Endothelial cell (in vitro differentiated cells): ENCODE measurements around the gene AFDN. TPM values are rescaled to one million over a fixed set of nuclear protein-coding genes. Genes with fewer than 3 reads are reported as not detected.

Experiments
- DNase-seq: peaks from one replicate; pipeline ENCODE4 v3.0.0; 2021; ENCODE audit warnings: low spot score
- H3K27ac Mint-ChIP-seq: one replicate; pipeline ENCODE4 v1.8.0; 2021; ENCODE audit warnings: mixed read lengths, inconsistent platforms; ENCODE audit not compliant: unreplicated experiment
- H3K27me3 Mint-ChIP-seq: one replicate; pipeline ENCODE4 v1.8.0; 2021; ENCODE audit warnings: mild to moderate bottlenecking, moderate library complexity, mixed read lengths, inconsistent platforms; ENCODE audit not compliant: unreplicated experiment
- H3K36me3 Mint-ChIP-seq: one replicate; pipeline ENCODE4 v1.8.0; 2021; ENCODE audit warnings: mild to moderate bottlenecking, low read depth, mixed read lengths, inconsistent platforms; ENCODE audit not compliant: unreplicated experiment
- H3K4me1 Mint-ChIP-seq: one replicate; pipeline ENCODE4 v1.8.0; 2021; ENCODE audit warnings: mild to moderate bottlenecking, mixed read lengths, inconsistent platforms; ENCODE audit not compliant: unreplicated experiment
- H3K4me3 Mint-ChIP-seq: one replicate; pipeline ENCODE4 v1.8.0; 2021; ENCODE audit warnings: mild to moderate bottlenecking, mixed read lengths, inconsistent platforms; ENCODE audit not compliant: unreplicated experiment
- H3K9me3 Mint-ChIP-seq: one replicate; pipeline ENCODE4 v1.8.0; 2021; ENCODE audit warnings: mixed read lengths, inconsistent platforms; ENCODE audit not compliant: unreplicated experiment
- total RNA-seq: library from RNA; stranded (reverse); fragmentation: NEBNext Ultra II Directional; extraction: Animal tissue kit (Norgen Biotek cat#: 25700); gene quantifications from one replicate; pipeline ENCODE4 v1.2.1, GENCODE V29; 2021; ENCODE audit not compliant: unreplicated experiment
- TF ChIP-seq, protein P1 (sequence below): fragments of 200-600 bp; sonication (generic); IDR thresholded peaks from one replicate; pipeline ENCODE4 v1.5.0; 2021; ENCODE audit warnings: antibody characterized with exemption; ENCODE audit not compliant: unreplicated experiment

AFDN gene
- total RNA-seq, 1 donor from 2014 or later, result 306 TPM

- TF ChIP-seq, protein P1, sequence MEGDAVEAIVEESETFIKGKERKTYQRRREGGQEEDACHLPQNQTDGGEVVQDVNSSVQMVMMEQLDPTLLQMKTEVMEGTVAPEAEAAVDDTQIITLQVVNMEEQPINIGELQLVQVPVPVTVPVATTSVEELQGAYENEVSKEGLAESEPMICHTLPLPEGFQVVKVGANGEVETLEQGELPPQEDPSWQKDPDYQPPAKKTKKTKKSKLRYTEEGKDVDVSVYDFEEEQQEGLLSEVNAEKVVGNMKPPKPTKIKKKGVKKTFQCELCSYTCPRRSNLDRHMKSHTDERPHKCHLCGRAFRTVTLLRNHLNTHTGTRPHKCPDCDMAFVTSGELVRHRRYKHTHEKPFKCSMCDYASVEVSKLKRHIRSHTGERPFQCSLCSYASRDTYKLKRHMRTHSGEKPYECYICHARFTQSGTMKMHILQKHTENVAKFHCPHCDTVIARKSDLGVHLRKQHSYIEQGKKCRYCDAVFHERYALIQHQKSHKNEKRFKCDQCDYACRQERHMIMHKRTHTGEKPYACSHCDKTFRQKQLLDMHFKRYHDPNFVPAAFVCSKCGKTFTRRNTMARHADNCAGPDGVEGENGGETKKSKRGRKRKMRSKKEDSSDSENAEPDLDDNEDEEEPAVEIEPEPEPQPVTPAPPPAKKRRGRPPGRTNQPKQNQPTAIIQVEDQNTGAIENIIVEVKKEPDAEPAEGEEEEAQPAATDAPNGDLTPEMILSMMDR, result no peak
- Mint-ChIP-seq H3K4me3 (no peak overlapping the region), H3K9me3 (no peaks in the 10 kb centered on the region), H3K36me3 (no peaks in the 10 kb centered on the region), H3K27ac (no peak overlapping the region), H3K27me3 (peaks cover 2% of the 10 kb centered on the region), H3K4me1 (peaks cover 42% of the 10 kb centered on the region)
- DNase-seq, result no peak
Observed at GRCh38 chr6:167851370-167851952, 24.8 kb downstream of the AFDN start.

DNA sequence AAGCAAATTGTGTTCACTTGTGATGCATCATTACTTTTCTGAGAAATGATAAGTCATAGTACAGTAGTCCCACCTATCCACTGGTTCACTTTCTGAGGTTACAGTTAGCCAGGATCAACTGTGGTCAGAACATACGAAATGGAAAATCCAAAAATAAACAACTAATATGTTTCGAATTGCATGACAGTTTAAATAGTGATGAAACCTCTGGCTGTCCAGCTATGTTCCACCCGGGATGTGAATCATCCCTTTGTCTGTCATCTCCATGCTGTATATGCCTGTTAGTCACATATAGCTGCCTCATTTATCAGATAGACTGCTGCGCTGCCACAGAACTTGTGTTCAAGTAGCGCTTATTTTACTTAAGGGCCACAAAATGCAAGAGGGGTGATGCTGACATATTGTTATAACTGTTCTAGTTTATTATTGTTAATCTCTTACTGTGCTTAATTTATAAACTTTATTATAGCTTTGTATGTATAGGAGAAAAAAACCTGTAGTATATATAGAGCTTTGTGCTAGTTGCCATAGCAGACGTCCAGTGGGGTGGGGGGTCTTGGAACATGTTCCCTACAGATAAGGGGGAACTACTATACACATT lies 29.2 kb downstream of the AFDN start:
- H3K27me3 Mint-ChIP-seq, result peaks cover 2% of the 10 kb centered on the region
- no peaks in the 10 kb centered on the region for H3K36me3 Mint-ChIP-seq
- TF ChIP-seq, protein P1, result no peak
- H3K27ac Mint-ChIP-seq, result peak overlapping the region; percentile 50
- no peak for DNase-seq
- peaks cover 50% of the 10 kb centered on the region for H3K4me1 Mint-ChIP-seq
- no peak overlapping the region for H3K4me3 Mint-ChIP-seq
- H3K9me3 Mint-ChIP-seq, result no peaks in the 10 kb centered on the region

- Mint-ChIP-seq H3K27me3 (peaks cover 2% of the 10 kb centered on the region), H3K4me1 (peaks cover 49% of the 10 kb centered on the region), H3K36me3 (no peaks in the 10 kb centered on the region), H3K27ac (no peak overlapping the region), H3K4me3 (no peak overlapping the region), H3K9me3 (no peaks in the 10 kb centered on the region)
- no peak for DNase-seq
- TF ChIP-seq, protein P1, result no peak
Observed at GRCh38 chr6:167856474-167856873, 29.8 kb downstream of the AFDN start.

DNA sequence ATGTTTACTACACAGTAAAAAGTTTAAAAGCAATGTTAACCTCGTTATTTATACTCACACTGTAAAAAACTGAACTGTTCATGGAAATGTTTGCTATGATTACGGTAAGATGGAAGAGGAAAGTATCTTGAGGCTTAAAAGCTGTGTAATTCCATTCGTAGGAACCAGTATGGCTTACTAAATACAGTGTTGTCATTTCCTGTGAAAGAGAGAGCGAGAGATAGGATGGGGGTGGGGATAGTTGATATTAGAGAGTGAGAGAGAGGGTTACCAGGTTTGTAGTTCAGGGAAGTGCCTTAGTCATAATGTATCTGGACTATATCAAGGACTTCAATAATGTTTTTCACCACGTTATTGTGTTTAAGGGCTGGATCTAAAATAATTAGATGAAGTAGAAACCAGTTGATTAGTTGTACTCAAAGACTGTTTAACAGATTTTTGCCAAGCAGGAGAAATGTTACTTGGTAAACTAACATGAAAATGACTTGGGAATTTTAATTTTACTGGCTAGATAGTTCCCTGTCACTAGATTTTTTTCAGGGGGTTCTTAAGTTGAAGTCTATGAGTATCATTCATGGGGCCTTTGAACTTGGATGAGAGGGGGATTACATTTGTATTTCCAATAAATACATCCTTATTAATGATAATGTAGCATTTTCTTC lies 30.4 kb downstream of the AFDN start:
- no peaks in the 10 kb centered on the region for H3K36me3 Mint-ChIP-seq
- peaks cover 50% of the 10 kb centered on the region for H3K4me1 Mint-ChIP-seq
- TF ChIP-seq, protein P1, result no peak
- DNase-seq, result no peak
- H3K27ac Mint-ChIP-seq, result peak overlapping the region; percentile 74
- no peaks in the 10 kb centered on the region for H3K9me3 Mint-ChIP-seq
- H3K4me3 Mint-ChIP-seq, result no peak overlapping the region
- peaks cover 2% of the 10 kb centered on the region for H3K27me3 Mint-ChIP-seq

GRCh38 chr6:167858086-167858591 lies 31.4 kb downstream of the AFDN start:
- no peak for DNase-seq
- Mint-ChIP-seq H3K9me3 (no peaks in the 10 kb centered on the region), H3K4me1 (peaks cover 45% of the 10 kb centered on the region), H3K27ac (peak overlapping the region; percentile 90), H3K36me3 (no peaks in the 10 kb centered on the region), H3K27me3 (no peaks in the 10 kb centered on the region), H3K4me3 (no peak overlapping the region)
- TF ChIP-seq, protein P1, result no peak
